Ovary (tissue), 3 donors: ENCODE measurements around the gene TASOR2.

Source experiments
- EP300 ChIP-seq: sonication (generic); formaldehyde crosslinking; IDR thresholded peaks from one replicate; pipeline ENCODE4 v1.6.1; 2017; ENCODE audit warnings: antibody characterized with exemption
- POLR2A ChIP-seq: fragments of 450-650 bp; IDR thresholded peaks from one replicate; pipeline ENCODE4 v1.6.1; 2017; ENCODE audit warnings: antibody characterized with exemption, mild to moderate bottlenecking, moderate library complexity
- TF ChIP-seq, protein P1 (sequence below), 3 donors: fragments of 450-650 bp in 2 of 3; fragments of 200-600 bp in 1 of 3; IDR thresholded peaks; one replicate each; pipeline versions ENCODE4 v1.5.1 to v1.8.0; 2016 to 2022; ENCODE audit warnings: antibody characterized with exemption in 3 of 3, mild to moderate bottlenecking in 1 of 3
- donor health status: DM: no; HTN: no; CAD: no.

DNA sequence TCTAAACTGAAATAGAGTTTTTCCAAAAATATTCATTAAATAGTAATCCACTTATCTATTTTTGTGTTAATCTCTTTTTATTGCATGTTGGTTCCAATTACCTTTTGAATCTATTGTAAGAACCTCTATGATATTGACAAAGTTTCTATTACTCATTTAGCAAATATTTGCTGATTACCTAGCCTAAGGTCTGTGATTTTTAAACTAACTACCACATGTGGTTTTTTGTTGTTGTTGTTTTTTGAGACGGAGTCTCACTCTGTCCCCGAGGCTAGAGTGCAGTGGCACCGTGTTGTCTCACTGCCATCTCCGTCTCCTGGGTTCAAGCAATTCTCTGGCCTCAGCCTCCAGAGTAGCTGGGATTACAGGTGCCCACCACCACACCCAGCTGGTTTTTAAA is 16.2 kb upstream of the TASOR2 start:
- TF ChIP-seq EP300 (no peak), POLR2A (no peak)
- TF ChIP-seq, protein P1, sequence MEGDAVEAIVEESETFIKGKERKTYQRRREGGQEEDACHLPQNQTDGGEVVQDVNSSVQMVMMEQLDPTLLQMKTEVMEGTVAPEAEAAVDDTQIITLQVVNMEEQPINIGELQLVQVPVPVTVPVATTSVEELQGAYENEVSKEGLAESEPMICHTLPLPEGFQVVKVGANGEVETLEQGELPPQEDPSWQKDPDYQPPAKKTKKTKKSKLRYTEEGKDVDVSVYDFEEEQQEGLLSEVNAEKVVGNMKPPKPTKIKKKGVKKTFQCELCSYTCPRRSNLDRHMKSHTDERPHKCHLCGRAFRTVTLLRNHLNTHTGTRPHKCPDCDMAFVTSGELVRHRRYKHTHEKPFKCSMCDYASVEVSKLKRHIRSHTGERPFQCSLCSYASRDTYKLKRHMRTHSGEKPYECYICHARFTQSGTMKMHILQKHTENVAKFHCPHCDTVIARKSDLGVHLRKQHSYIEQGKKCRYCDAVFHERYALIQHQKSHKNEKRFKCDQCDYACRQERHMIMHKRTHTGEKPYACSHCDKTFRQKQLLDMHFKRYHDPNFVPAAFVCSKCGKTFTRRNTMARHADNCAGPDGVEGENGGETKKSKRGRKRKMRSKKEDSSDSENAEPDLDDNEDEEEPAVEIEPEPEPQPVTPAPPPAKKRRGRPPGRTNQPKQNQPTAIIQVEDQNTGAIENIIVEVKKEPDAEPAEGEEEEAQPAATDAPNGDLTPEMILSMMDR (IDR thresholded peaks at IDR 0.05): no peak
